HCT116 (cell line): ENCODE measurements around the gene IFI27L2.

ENCODE experiments used
- EZH2 ChIP-seq: fragments of 200-600 bp; sonication (generic); IDR thresholded peaks from 2 replicates; pipeline ENCODE4 v1.6.1; 2017; ENCODE audit warnings: antibody characterized with exemption, mixed run types
- SIN3A ChIP-seq: IDR thresholded peaks from 2 replicates; pipeline ENCODE4 v1.6.1; 2012; ENCODE audit warnings: low read depth
- SRF ChIP-seq: IDR thresholded peaks from 2 replicates; pipeline ENCODE4 v1.6.1; 2012; ENCODE audit warnings: low read depth
- TF ChIP-seq, protein P1 (sequence below): IDR thresholded peaks from 2 replicates; pipeline ENCODE4 v1.6.1; 2012
- TF ChIP-seq, protein P2 (sequence below), 3 experiments: fragments of 200-600 bp in 1 of 3; sonication (generic) in 1 of 3; IDR thresholded peaks in 2 of 3; conservative IDR thresholded peaks in 1 of 3; 2 replicates each; pipeline ENCODE4 v1.5.1; 2012 to 2017; ENCODE audit warnings: low read depth in 2 of 3, low read length in 2 of 3, antibody characterized with exemption in 1 of 3, borderline replicate concordance in 1 of 3, control low read depth in 1 of 3, mild to moderate bottlenecking in 1 of 3, mixed read lengths in 1 of 3, mixed run types in 1 of 3, moderate library complexity in 1 of 3; ENCODE audit not compliant: insufficient read depth in 1 of 3
- TF ChIP-seq, protein P3 (sequence below): IDR thresholded peaks from 2 replicates; pipeline ENCODE4 v1.6.1; 2012

DNA sequence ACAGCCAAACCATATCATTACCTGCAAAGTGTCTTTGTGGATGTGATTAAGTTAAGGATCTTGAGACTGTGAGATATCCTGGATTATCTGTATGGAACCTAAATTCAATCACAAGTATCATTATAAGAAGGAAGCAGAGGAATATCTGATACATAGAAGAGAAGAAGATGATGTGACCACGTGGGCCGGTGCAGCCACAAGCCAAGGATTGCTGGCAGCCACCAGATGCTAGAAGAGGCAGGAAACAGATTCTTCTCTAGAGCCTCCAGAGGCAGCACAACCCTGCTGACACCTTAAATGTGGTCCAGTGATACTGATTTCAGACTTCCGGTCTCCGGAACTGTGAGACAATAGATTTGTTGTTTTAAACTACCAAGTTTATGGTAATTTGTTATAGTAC, 6.1 kb upstream of the IFI27L2 start:
- TF ChIP-seq, protein P1, sequence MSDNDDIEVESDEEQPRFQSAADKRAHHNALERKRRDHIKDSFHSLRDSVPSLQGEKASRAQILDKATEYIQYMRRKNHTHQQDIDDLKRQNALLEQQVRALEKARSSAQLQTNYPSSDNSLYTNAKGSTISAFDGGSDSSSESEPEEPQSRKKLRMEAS, result no peak
- TF ChIP-seq, protein P2, sequence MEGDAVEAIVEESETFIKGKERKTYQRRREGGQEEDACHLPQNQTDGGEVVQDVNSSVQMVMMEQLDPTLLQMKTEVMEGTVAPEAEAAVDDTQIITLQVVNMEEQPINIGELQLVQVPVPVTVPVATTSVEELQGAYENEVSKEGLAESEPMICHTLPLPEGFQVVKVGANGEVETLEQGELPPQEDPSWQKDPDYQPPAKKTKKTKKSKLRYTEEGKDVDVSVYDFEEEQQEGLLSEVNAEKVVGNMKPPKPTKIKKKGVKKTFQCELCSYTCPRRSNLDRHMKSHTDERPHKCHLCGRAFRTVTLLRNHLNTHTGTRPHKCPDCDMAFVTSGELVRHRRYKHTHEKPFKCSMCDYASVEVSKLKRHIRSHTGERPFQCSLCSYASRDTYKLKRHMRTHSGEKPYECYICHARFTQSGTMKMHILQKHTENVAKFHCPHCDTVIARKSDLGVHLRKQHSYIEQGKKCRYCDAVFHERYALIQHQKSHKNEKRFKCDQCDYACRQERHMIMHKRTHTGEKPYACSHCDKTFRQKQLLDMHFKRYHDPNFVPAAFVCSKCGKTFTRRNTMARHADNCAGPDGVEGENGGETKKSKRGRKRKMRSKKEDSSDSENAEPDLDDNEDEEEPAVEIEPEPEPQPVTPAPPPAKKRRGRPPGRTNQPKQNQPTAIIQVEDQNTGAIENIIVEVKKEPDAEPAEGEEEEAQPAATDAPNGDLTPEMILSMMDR (IDR thresholded peaks at IDR 0.05 in 2 of 3, conservative IDR thresholded peaks at IDR 0.05 in 1 of 3; ENCODE audit: borderline replicate concordance in 1 of 3, insufficient read depth in 1 of 3, low read depth in 2 of 3, low read length in 2 of 3), result no peak
- TF ChIP-seq SRF (no peak), SIN3A (no peak), EZH2 (no peak)
- TF ChIP-seq, protein P3, sequence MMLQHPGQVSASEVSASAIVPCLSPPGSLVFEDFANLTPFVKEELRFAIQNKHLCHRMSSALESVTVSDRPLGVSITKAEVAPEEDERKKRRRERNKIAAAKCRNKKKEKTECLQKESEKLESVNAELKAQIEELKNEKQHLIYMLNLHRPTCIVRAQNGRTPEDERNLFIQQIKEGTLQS, result no peak
